ENCODE data around the gene S100A5. TPM values are rescaled to one million over a fixed set of nuclear protein-coding genes. Genes with fewer than 3 reads are reported as not detected.

The S100A5 gene
- total RNA-seq, 2 donors from 2014 or later, result not detected

GRCh38 chr1:153539395-153540093 lies 1.2 kb downstream of the S100A5 start:
- no peak for DNase-seq
- TF ChIP-seq CTCF (IDR thresholded peaks at IDR 0.05), result no peak
- no peak for TF ChIP-seq POLR2A (IDR thresholded peaks at IDR 0.05)
- intact Hi-C loops (cut with DNase I), result no loop called here
- no peak overlapping the region for H3K4me3 ChIP-seq
- H3K36me3 ChIP-seq (replicated peaks in 1 of 2; ENCODE audit: insufficient read depth in 1 of 2, low read depth in 2 of 2), result no peaks in the 10 kb centered on the region
- H3K9me3 ChIP-seq, result no peaks in the 10 kb centered on the region
- no peak overlapping the region for H3K27ac ChIP-seq
- H3K27me3 ChIP-seq, result no peaks in the 10 kb centered on the region
- H3K4me1 ChIP-seq, result peaks cover 37% of the 10 kb centered on the region
- ATAC-seq, result no peak
- 75% methylated on average over 4 of the region's 4 CpGs for WGBS, 2 donors

- intact Hi-C loops (cut with DNase I), result no loop called here
- ATAC-seq (peak; percentile 34), DNase-seq (peak; percentile 38 to 60 (median 58))
- H3K27ac ChIP-seq, result peak overlapping the region in 3 of 4 donors; percentile 21 to 71 (median 55)
- TF ChIP-seq CTCF (IDR thresholded peaks at IDR 0.05) (peak in 1 of 7 experiments; percentile 5), POLR2A (IDR thresholded peaks at IDR 0.05) (no peak)
- 55 to 65% methylated on average over 2 to 6 of the region's 6 CpGs for WGBS, 2 donors
- no peaks in the 10 kb centered on the region for H3K27me3 ChIP-seq
- peaks cover 36% of the 10 kb centered on the region for H3K4me1 ChIP-seq
- H3K4me3 ChIP-seq, result no peak overlapping the region
- H3K36me3 ChIP-seq (replicated peaks in 1 of 2; ENCODE audit: insufficient read depth in 1 of 2, low read depth in 2 of 2), result no peaks in the 10 kb centered on the region
- no peaks in the 10 kb centered on the region for H3K9me3 ChIP-seq
These were observed 2.4 kb downstream of the S100A5 start for GRCh38 chr1:153538315-153538821.

GRCh38 chr1:153537376-153537730 lies 3.4 kb downstream of the S100A5 start:
- Histone ChIP-seq H3K4me3 (no peak overlapping the region), H3K27me3 (no peaks in the 10 kb centered on the region), H3K4me1 (peaks cover 45% of the 10 kb centered on the region), H3K27ac (peak overlapping the region in 1 of 4 donors; percentile 88), H3K9me3 (no peaks in the 10 kb centered on the region), H3K36me3 (replicated peaks in 1 of 2; ENCODE audit: insufficient read depth in 1 of 2, low read depth in 2 of 2) (no peaks in the 10 kb centered on the region)
- DNase-seq (no peak), ATAC-seq (no peak)
- TF ChIP-seq POLR2A (IDR thresholded peaks at IDR 0.05), result no peak
- TF ChIP-seq CTCF (IDR thresholded peaks at IDR 0.05), result no peak
- 90 to 100% methylated on average over 6 of the region's 6 CpGs for WGBS, 2 donors
- intact Hi-C loops (cut with DNase I), result no loop called here

- WGBS, 2 donors, result 84 to 85% methylated on average over 9 of the region's 9 CpGs
- no peaks in the 10 kb centered on the region for H3K9me3 ChIP-seq
- no peak for TF ChIP-seq POLR2A (IDR thresholded peaks at IDR 0.05)
- TF ChIP-seq CTCF (IDR thresholded peaks at IDR 0.05), result no peak
- H3K4me3 ChIP-seq, result no peak overlapping the region
- peak overlapping the region in 3 of 4 donors; percentile 85 to 88 (median 86) for H3K27ac ChIP-seq
- H3K4me1 ChIP-seq, result peaks cover 45% of the 10 kb centered on the region
- DNase-seq (no peak), ATAC-seq (no peak)
- H3K27me3 ChIP-seq, result no peaks in the 10 kb centered on the region
- no peaks in the 10 kb centered on the region for H3K36me3 ChIP-seq (replicated peaks in 1 of 2; ENCODE audit: insufficient read depth in 1 of 2, low read depth in 2 of 2)
- intact Hi-C loops (cut with DNase I), result no loop called here
These were observed 3.9 kb downstream of the S100A5 start for GRCh38 chr1:153536671-153537375.

Data from body of pancreas (tissue), 4 donors.